GM12892 (cell line): ENCODE data around the gene C21orf91.

ENCODE experiments used
- POLR2A ChIP-seq: IDR thresholded peaks from 2 replicates; pipeline ENCODE4 v1.6.1; 2011; ENCODE audit warnings: low read depth, low read length, control low read depth
- POLR2AphosphoS5 ChIP-seq: IDR thresholded peaks from 2 replicates; pipeline ENCODE4 v1.6.1; 2011; ENCODE audit warnings: low read depth, low read length, control low read depth

DNA sequence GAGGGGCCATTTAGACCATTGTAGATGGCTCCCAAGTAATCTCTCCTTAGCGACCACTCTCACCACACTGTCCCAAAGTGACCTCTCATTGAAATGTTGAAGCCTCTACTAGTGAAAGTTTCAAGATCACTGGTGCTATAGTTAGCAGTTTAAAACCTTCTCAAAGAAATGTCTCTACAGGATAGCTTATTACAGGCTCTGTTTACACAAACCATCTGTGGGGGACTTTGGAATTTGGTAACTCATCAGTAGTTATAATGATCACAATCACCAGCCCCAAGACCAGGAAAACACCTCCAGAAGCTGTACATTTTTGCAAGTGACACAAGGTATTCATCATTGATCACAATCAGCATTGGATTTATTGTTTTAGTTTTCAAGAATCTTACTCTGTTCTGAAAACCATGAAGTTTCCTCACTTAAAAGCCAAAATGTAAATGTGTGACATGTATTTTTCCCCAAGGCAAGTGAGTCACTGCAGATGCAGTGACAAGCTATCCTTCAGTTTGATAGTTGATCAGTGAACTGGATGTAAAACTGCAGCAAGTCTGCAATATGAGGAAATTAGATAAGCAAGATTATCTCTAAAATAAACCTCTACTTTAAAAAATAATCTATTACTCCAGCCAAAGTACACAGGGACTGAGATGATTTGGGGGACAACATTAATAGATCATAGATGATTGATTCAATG lies 41.9 kb downstream of the C21orf91 start:
- no peak for TF ChIP-seq POLR2A
- no peak for TF ChIP-seq POLR2AphosphoS5
